Vagina (tissue), 2 donors: Measurements from ENCODE around the gene TUBB1.

ENCODE experiments used
- CTCF ChIP-seq, 3 experiments: fragments of 450-650 bp in 2 of 3; fragments of 200-600 bp in 1 of 3; sonication (generic) in 1 of 3; IDR thresholded peaks; one replicate each; pipeline ENCODE4 v1.5.1; 2017 to 2019; ENCODE audit warnings: antibody characterized with exemption in 3 of 3, mild to moderate bottlenecking in 2 of 3, moderate library complexity in 2 of 3
- POLR2A ChIP-seq, 2 donors: fragments of 450-650 bp; IDR thresholded peaks; one replicate each; pipeline ENCODE4 v1.6.1; 2017; ENCODE audit warnings: antibody characterized with exemption in 2 of 2, mild to moderate bottlenecking in 2 of 2, moderate library complexity in 2 of 2
- POLR2AphosphoS5 ChIP-seq, 2 donors: sonication (generic); formaldehyde crosslinking; IDR thresholded peaks; one replicate each; pipeline ENCODE4 v1.9.0; 2017; ENCODE audit warnings: antibody characterized with exemption in 2 of 2, mild to moderate bottlenecking in 2 of 2, low read depth in 1 of 2; ENCODE audit not compliant: insufficient read depth in 1 of 2

DNA sequence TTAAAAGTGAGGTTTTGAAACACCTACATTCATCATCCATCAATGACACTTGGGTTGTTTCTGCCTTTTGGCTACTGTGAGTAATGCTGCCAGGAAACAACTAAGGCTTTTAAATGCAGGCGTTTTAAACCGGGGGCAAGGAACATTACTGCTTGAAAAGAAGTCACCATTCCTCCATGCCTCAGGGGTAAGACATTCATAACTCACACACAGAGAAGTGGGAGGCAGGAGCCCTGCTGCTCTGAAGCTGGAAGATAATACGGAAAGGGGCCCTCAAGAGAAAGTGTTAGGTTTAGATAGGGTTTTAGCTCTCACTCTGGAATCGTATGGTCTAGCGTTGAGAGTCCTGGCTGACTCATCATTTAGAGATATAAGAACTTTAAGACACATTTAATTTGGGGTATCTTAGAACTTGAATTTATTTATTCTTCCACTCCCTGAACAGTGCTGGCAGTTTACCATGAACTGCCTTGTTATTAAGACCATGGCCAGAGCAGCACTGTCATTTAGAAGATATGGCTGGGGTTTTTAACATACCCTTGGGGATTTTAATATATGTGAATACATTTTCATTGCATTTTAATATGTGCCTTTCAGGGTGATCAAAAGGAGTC, 1.8 kb downstream of the TUBB1 start:
- TF ChIP-seq CTCF (IDR thresholded peaks at IDR 0.05) (no peak), POLR2A (IDR thresholded peaks at IDR 0.05) (no peak), POLR2AphosphoS5 (IDR thresholded peaks at IDR 0.05; ENCODE audit: insufficient read depth in 1 of 2, low read depth in 1 of 2) (no peak)
